ENCODE results near the gene MEIOC. TPM values are rescaled to one million over a fixed set of nuclear protein-coding genes. Genes with fewer than 3 reads are reported as not detected.

MEIOC gene
- total RNA-seq, 1 experiment from 2014 or later = 0.34 TPM

- DNase-seq (ENCODE audit: low read depth) = peak; percentile 90
Observed at GRCh38 chr17:44708401-44709263, 52.4 kb downstream of the MEIOC start, which contains the start of gene DBF4B. DBF4B (plus strand) TSS chr17:44708665; CDS start chr17:44708821, 156 bp downstream.

- no peak for DNase-seq (ENCODE audit: low read depth)
Observed at GRCh38 chr17:44719444-44719843, 63.2 kb downstream of the MEIOC start.

GRCh38 chr17:44722254-44722653 lies 66.0 kb downstream of the MEIOC start:
- DNase-seq (ENCODE audit: low read depth) = no peak

Other genes starting within 250 kb of the MEIOC start
- 6.3 and 7.7 TPM in 2 replicates for gene GPATCH8, start 153.1 kb upstream of the MEIOC start, total RNA-seq (2014; rRNA removed; shearing (Covaris generic))
- 4.6 and 5.5 TPM in 2 replicates for gene FZD2, start 99.0 kb upstream of the MEIOC start, total RNA-seq (2014; rRNA removed; shearing (Covaris generic))
- gene CCDC43, start 33.3 kb downstream of the MEIOC start, total RNA-seq (2014; rRNA removed; shearing (Covaris generic)) = 55.5 and 57.0 TPM in 2 replicates
- 12.6 and 17.3 TPM in 2 replicates for gene DBF4B, start 52.2 kb downstream of the MEIOC start, total RNA-seq (2014; rRNA removed; shearing (Covaris generic))
- 0.17 TPM in 1 of 2 replicates, not detected in the other for gene ADAM11, start 102.5 kb downstream of the MEIOC start, total RNA-seq (2014; rRNA removed; shearing (Covaris generic))
- 12.4 and 15.7 TPM in 2 replicates for gene GJC1, start 173.8 kb downstream of the MEIOC start, total RNA-seq (2014; rRNA removed; shearing (Covaris generic))
- gene HIGD1B, start 191.4 kb downstream of the MEIOC start, total RNA-seq (2014; rRNA removed; shearing (Covaris generic)) = not detected in 2 replicates
- gene EFTUD2, start 243.0 kb downstream of the MEIOC start, total RNA-seq (2014; rRNA removed; shearing (Covaris generic)) = 176 and 293 TPM in 2 replicates

All from Daoy (cell line).